22Rv1 (cell line): ENCODE data around the gene MED25.

ENCODE experiments used
- ZFX ChIP-seq: fragments of 450-650 bp; IDR thresholded peaks from 2 replicates; pipeline ENCODE4 v1.6.1; 2017; ENCODE audit warnings: antibody characterized with exemption, borderline replicate concordance
- TF ChIP-seq, protein P1 (sequence below): fragments of 450-650 bp; IDR thresholded peaks from 2 replicates; pipeline ENCODE4 v1.5.1; 2017; ENCODE audit warnings: mild to moderate bottlenecking

DNA sequence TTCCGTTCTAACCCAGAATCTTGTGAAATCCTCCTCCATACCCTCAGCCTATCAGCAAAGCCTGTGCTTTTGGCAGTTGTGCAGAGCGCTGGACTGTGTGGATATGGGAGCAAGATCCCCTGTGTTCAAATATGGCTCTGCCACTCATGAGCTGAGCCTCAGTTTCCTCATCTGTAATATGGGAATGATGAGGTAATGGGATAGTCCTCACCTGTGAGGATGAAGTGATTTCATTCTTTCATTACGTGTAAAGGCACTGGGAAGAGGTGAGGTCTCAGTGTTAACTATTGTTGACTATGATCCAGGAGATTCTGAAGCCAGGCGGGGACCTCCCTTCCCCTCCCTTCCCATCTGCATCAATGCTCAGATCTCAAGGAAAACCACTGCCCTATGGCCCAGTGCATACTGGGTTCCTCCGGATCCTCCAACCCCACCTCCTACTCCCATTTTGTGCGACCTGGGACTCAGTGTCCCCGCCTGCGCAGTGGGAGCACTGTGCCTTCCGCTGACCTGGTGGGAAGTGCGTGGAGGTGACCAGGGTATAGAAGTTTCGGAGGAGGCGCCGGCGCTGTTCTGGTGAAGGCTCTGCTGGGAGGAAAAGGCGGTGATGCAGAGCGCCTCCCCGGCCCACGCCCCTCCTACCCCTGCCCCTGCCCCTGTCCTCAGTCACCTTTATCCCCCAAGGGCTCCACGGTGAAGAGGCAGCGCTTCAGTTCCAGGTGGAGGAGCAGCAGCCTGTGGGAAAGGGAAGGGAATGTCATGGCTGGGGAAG is 10.0 kb upstream of the MED25 start:
- TF ChIP-seq, protein P1, sequence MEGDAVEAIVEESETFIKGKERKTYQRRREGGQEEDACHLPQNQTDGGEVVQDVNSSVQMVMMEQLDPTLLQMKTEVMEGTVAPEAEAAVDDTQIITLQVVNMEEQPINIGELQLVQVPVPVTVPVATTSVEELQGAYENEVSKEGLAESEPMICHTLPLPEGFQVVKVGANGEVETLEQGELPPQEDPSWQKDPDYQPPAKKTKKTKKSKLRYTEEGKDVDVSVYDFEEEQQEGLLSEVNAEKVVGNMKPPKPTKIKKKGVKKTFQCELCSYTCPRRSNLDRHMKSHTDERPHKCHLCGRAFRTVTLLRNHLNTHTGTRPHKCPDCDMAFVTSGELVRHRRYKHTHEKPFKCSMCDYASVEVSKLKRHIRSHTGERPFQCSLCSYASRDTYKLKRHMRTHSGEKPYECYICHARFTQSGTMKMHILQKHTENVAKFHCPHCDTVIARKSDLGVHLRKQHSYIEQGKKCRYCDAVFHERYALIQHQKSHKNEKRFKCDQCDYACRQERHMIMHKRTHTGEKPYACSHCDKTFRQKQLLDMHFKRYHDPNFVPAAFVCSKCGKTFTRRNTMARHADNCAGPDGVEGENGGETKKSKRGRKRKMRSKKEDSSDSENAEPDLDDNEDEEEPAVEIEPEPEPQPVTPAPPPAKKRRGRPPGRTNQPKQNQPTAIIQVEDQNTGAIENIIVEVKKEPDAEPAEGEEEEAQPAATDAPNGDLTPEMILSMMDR = no peak
- no peak for TF ChIP-seq ZFX
